ENCODE data around the gene GIGYF2.

DNA sequence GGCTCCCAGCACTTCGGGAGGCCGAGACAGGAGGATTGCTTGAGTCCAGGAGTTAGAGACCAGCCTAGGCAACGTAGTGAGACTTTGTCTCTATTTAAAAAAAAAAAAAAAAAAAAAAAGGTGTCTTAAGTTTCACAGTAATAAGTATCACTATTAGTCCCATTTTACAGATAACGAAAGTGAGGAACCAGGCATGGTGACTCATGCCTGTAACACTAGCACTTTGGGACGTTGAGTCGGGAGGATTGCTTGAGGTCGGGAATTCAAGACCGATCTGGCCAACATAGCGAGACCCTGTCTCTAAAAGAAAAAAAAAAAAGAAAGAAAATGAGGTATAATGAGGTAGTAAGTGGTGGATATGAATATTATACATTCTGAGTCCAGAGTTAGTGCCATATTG lies 76.7 kb downstream of the GIGYF2 start:
- TF ChIP-seq, protein P1, sequence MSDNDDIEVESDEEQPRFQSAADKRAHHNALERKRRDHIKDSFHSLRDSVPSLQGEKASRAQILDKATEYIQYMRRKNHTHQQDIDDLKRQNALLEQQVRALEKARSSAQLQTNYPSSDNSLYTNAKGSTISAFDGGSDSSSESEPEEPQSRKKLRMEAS (IDR thresholded peaks at IDR 0.05) = no peak
- TF ChIP-seq CTCF (IDR thresholded peaks at IDR 0.05; ENCODE audit: low read depth, low read length, missing input control) (no peak), RAD21 (IDR thresholded peaks at IDR 0.05) (no peak), ATF3 (IDR thresholded peaks at IDR 0.05) (no peak), GABPA (IDR thresholded peaks at IDR 0.05 in 1 of 2, conservative IDR thresholded peaks at IDR 0.05 in 1 of 2) (no peak), YY1 (IDR thresholded peaks at IDR 0.05) (no peak), SP1 (IDR thresholded peaks at IDR 0.05) (no peak), TAF1 (conservative IDR thresholded peaks at IDR 0.05) (no peak)
- TF ChIP-seq, protein P2, sequence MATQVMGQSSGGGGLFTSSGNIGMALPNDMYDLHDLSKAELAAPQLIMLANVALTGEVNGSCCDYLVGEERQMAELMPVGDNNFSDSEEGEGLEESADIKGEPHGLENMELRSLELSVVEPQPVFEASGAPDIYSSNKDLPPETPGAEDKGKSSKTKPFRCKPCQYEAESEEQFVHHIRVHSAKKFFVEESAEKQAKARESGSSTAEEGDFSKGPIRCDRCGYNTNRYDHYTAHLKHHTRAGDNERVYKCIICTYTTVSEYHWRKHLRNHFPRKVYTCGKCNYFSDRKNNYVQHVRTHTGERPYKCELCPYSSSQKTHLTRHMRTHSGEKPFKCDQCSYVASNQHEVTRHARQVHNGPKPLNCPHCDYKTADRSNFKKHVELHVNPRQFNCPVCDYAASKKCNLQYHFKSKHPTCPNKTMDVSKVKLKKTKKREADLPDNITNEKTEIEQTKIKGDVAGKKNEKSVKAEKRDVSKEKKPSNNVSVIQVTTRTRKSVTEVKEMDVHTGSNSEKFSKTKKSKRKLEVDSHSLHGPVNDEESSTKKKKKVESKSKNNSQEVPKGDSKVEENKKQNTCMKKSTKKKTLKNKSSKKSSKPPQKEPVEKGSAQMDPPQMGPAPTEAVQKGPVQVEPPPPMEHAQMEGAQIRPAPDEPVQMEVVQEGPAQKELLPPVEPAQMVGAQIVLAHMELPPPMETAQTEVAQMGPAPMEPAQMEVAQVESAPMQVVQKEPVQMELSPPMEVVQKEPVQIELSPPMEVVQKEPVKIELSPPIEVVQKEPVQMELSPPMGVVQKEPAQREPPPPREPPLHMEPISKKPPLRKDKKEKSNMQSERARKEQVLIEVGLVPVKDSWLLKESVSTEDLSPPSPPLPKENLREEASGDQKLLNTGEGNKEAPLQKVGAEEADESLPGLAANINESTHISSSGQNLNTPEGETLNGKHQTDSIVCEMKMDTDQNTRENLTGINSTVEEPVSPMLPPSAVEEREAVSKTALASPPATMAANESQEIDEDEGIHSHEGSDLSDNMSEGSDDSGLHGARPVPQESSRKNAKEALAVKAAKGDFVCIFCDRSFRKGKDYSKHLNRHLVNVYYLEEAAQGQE (IDR thresholded peaks at IDR 0.05) = no peak
- TF ChIP-seq, protein P3, sequence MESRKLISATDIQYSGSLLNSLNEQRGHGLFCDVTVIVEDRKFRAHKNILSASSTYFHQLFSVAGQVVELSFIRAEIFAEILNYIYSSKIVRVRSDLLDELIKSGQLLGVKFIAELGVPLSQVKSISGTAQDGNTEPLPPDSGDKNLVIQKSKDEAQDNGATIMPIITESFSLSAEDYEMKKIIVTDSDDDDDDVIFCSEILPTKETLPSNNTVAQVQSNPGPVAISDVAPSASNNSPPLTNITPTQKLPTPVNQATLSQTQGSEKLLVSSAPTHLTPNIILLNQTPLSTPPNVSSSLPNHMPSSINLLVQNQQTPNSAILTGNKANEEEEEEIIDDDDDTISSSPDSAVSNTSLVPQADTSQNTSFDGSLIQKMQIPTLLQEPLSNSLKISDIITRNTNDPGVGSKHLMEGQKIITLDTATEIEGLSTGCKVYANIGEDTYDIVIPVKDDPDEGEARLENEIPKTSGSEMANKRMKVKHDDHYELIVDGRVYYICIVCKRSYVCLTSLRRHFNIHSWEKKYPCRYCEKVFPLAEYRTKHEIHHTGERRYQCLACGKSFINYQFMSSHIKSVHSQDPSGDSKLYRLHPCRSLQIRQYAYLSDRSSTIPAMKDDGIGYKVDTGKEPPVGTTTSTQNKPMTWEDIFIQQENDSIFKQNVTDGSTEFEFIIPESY (IDR thresholded peaks at IDR 0.05) = no peak
